Anterior cingulate cortex (tissue), 58 donors: ENCODE measurements around the gene AHCYL1.
"Not testable (repeated sequence)": the region's sequence is repeated elsewhere in the genome, so short reads cannot be mapped to it uniquely, and the experiment has no call there.

ENCODE experiments used
- DNase-seq, 58 donors: peaks; one replicate each; lab custom pipeline; 2025; lab: John Stamatoyannopoulos, UW

The AHCYL1 gene

GRCh38 chr1:109995536-109995935 is 11.0 kb downstream of the AHCYL1 start:
- no peak for DNase-seq

- no peak for DNase-seq
Observed at GRCh38 chr1:109996476-109996875, 11.9 kb downstream of the AHCYL1 start.

DNA sequence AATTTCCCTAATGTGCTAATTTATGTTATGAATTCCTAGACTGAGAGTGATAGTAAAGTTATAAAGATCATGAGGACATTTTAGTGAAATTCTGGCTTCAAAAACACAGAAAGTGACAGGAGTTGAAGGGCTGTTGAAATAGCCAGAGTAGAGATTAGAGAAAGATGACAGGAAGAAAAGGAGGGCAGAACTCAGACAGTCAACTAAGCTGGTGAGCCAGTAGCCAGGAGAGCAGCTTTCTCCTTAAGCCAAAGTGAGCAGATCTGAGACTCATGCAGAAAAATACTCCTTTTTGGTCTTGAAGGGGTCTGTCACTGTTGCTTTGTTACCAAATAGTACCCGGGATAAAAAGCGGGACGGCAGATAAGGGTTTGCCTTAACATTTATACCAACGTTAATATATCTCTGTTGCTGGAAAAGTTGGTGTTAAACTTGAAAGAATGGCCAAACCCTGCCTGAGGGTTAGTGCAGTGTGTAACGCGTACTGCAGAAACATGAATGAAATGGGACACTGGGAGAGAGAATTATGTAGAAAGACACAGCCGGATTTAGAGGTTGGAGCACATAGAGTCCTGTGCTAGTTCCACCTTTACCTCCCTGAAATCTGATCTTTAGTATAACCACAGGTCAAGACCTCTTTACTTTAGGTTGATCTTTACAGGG is 12.8 kb downstream of the AHCYL1 start:
- DNase-seq, result no peak

DNA sequence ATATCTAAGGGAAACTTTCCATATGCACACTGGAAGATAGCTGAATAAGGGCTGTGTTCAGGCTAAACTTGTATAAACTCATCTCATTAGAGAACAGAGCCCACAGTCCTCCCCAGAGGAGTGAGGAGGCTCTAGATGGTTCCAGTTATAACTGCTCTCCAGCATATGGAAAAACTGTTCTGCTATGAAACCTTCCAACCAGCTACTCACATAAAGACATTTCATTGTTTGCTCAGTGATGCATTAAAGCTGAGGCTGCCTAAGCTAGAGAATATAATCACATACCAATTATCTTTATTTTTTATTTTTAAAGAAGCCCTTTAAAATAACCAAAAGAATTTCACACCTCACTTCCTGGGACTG is 13.3 kb downstream of the AHCYL1 start:
- no peak for DNase-seq

GRCh38 chr1:110002695-110003094 is 18.1 kb downstream of the AHCYL1 start:
- DNase-seq, result no peak

GRCh38 chr1:110003747-110004428 is 19.3 kb downstream of the AHCYL1 start:
- peak in 17 of 58 donors; percentile 20 to 55 (median 32) for DNase-seq

DNA sequence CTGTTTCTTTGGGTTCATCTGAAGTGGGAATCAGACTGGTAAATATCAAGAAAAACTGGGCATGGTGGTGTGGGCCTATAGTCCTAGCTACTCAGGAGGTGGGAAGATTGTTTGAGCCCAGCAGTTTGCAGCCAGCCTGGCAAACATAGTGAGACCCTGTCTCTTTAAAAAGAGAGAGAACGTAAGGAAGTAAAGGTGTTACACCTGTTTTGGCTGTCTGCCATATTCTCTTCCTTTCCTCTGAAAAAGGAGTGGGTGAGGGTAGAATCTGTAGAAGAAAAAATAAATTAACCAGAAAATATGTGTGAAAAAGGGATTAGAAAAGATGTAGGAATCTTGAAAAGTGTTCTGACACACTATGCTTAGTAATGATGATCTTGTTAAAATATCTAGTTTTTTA is 20.0 kb downstream of the AHCYL1 start:
- DNase-seq, result no peak

GRCh38 chr1:110005971-110006370 is 21.4 kb downstream of the AHCYL1 start:
- DNase-seq, result no peak

DNA sequence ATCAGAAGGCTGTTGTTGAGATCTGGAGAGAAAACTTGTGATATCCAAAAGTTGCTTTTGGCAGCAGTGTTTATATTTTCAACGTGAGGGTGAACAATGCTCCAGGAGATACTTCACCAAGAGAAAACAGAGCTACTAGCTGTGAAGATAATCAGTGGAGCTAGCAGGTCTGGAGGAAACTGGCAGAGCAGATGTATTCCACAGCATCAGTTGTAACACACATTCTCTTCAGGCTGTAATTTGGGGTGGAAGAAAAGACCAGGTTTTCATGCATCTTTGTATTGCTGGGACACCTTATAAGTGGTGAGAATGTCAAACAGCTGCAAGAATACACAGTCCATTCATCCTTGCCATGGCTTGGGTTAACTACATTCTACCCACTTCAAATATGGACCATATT is 22.0 kb downstream of the AHCYL1 start:
- DNase-seq, result no peak

DNA sequence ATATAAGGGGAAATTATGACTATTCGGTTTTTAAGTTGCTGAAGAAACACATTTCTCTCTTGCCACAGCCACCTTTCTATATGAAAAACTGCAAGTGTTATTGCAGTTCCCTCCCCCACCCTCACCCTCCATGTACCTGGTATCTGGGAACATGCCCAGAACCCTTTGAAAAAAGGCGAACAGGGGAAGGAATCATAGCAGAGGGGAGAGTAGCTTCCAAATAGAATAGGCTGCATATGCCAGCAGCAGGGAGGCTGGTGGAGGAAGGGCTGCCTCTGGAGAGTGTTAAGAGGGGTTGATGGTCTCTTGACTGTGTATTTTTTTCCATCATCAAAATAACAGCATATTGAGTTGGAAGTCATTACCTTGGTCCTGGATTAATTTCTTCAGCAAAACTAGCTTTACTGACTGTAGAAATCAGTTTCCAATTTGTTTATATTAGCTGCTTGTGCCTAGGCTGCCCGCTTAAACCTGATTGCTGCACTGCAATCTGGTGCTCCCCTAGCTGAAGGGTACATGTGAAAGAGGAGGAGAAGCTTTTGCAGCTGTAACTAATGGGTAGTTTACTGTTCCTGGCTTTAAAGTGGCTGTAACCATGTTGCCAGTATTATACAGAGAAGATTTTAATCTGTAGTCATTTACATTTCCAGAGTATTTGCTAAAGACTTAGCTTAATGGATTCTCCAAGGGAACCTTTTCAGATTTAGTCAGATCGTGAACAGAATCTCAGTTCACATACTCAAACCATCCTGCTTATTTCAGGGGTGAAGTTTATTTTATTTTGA is 22.7 kb downstream of the AHCYL1 start:
- DNase-seq, result no peak

DNA sequence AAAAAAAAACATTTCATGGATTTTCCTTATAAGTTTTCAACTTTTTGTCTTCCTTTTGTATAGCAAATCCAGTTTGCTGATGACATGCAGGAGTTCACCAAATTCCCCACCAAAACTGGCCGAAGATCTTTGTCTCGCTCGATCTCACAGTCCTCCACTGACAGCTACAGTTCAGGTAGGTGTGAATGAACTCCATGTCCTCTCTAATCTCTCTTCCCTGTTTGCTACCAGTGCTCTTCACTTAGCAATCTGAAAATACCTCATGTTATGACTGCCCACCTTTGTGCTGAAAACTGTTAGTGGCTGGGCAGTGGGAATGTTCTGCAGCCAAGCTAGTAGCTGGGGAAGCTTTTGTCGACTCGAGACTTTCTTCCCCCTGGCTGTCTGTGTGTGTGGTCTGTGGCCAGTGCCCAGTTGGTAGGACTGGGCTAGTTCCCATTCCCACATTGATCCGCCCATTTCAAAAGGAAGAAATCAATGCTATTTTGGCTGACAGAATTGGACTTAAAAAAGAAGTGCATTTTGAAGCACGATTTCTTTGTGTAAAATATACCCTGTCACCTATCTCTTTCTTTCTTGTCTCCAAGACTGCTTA is 24.5 kb downstream of the AHCYL1 start:
- DNase-seq, result peak in 17 of 58 donors; percentile 8 to 69 (median 32)

DNA sequence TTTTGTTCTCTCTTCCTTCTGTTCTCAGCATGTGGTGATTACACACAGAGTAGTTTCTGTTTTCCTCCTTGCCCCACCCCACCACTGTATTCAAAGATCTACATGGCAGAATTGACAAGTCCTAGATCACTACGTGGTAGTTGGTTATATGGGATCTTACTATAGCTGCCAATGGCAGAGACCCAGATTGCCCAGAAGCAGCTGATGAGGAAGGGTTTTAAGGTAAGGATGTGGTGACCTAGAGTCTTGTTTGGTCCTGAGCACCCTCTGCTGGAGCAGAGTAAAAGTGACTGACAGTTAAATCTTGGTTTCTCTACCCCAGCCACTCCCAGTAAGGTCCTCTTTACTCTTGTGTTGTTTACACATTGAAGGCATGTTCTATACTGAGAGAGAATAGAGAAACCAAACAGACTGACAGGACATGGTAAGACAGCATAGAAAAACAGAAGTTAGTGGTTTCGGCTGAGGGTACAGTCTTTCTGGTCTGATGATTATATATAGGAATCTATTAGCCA is 27.0 kb downstream of the AHCYL1 start:
- peak in 5 of 58 donors; percentile 16 to 61 (median 32) for DNase-seq

- no peak for DNase-seq
Observed at GRCh38 chr1:110012100-110012780, 27.7 kb downstream of the AHCYL1 start.

- no peak for DNase-seq
Observed at GRCh38 chr1:110017792-110018191, 33.2 kb downstream of the AHCYL1 start.

DNA sequence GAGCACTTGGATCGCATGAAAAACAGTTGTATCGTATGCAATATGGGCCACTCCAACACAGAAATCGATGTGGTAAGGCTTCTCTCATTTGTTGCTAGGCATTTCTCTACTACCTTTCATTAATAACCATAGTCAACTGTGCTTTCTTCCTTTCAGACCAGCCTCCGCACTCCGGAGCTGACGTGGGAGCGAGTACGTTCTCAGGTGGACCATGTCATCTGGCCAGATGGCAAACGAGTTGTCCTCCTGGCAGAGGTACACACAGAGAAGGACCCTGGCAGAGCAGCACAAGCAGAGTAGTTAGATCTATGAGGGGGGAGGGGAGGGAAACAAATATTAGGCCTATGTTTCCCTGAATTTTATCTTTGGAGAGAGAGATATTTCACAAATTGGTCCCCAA is 33.8 kb downstream of the AHCYL1 start:
- DNase-seq, result no peak

- DNase-seq, result no peak
Observed at GRCh38 chr1:110019770-110020169, 35.2 kb downstream of the AHCYL1 start.

- DNase-seq, result no peak
Observed at GRCh38 chr1:110021285-110021684, 36.7 kb downstream of the AHCYL1 start.

GRCh38 chr1:110024613-110025012 is 40.0 kb downstream of the AHCYL1 start:
- DNase-seq, result no peak

GRCh38 chr1:110030687-110031086 is 46.1 kb downstream of the AHCYL1 start:
- not testable (repeated sequence) for DNase-seq

DNA sequence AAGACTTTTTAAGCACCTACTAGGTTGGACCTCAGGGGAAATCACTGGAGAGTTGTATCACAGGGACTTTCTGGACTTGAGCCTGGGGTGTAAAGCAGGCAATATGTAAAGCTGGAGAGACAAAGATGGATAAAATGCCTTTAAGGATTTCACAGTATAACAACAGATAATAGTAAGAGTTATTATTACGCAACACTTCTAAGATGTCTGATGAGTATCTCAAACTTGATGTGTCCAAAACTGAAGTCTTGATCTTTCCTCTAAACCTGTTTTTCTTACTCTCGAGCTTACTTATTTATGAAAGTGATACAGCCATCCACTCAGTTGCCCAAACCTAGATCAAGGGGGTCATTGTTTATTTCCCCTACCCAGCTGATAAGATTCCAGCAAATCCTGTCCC is 47.8 kb downstream of the AHCYL1 start:
- DNase-seq, result no peak
